NCI-H2196 (cell line): ENCODE results near the gene BDH1.

Source experiments
- DNase-seq: peaks from one replicate; lab custom pipeline; 2025; ENCODE audit not compliant: unreplicated experiment; lab: John Stamatoyannopoulos, UW

The BDH1 gene

DNA sequence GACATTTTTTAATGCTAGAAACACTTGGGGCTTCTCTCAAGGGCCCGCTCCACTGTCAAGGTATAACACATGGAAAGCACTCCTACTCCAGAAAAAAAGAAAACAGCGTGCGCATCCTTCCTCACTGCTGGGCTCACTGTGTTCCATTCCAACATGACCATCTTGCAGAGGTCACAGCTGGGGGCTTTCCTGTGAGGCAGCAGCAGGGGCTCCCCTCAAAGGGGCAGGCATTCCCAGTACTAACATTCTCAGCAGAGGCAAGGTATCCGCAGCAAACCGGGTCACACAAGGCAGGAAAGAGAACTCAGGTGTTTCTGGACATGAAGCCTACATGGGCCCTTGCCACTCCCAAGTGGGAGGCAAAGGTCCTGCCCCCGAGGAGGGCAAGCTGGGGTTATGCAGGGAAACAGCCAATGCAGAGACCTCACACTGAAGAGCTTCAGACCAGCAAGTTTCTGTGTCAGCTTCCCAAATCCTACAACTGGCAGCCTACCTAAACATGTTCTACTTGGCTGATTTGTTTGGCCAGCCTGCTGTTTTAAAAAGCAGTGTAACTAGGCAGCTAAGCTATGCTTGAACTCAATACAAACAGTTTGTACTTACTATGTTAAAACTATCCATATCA lies 6.4 kb downstream of the BDH1 start:
- no peak for DNase-seq

DNA sequence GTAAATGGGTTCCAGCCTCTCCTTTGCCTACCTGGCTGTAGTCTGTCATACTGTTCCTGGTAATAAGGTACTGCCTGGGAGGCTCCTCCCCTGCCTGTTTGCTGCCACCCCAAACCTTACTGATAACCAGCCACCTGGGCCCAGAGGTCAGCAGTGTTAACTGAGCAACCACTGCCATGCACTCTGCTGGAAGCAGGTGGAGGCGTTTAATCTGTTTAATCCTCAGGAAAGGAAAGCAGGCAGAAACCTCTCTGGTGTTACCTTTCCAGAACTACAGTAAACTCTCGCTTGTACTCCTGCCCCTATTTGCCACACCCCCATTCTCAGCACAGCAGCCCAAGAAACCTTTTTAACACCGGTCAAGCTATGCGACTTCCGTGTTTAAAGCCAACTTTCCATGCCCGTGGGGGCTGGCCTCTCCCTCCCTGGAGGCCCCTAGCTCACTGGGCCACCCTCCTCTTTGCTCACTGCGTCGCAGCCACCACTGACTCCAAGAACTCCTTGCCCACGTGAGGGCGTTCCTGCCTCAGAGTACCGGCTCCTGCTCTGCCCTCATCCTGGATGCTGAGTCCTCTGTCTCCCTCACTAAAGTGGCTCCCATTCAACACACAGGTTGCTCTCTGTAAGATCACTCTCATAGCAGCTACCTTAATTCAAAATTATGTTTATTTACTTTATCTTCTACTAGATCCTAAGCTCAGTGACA lies 8.3 kb downstream of the BDH1 start:
- no peak for DNase-seq

DNA sequence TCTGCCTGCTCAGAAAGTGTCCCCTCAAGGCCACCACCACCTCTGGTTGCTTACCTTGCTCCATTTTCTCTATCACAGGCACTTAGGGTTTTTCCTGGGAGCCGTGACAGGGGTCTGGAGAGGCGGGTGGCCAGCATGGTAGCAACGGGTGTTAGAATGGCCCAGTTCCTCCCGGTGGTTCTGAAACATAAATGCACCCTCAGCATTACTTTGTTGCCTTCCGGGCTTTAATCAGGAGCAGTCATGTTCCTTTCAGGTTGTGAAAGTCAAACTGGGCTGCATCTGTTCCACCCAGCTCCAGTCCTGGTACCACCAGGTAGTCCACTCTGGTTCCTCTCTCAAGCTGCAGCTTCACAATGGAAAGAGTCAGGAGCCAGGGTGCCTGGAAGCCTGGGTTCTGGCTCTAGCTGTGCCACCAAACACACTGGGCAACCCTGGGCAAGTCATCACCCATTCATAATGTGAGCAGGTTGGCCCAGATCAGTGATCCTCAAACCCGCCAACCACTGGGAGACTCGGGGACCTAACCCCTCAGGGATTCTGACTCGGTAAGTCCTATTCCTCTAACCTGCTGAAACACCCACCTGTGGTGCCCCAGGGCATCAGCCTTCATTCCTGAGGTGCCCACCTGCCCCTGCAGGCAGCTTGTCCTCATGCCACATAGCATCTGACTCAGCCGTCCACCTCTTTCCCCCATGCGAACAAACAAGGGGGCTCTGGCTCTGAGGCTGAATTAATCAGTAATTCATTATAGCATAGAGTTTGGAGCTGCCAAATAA lies 9.3 kb downstream of the BDH1 start:
- no peak for DNase-seq

DNA sequence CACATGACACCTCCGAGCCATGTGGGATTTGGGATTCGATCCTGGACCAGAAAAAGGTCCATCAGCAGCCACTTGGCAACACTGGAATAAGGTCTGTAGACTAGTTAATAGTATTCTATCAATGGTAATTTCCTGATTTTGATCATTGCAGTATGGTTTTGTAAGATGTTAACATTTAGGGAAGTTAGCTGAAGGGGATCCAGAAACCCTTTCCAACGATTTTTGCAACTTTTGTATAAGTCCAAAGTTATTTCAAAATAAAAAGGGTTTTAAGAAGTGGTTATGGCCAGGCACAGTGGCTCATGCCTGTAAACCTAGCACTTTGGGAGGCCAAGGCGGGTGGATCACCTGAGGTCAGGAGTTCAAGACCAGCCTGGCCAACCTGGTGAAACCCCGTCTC lies 10.2 kb downstream of the BDH1 start:
- DNase-seq, result no peak

DNA sequence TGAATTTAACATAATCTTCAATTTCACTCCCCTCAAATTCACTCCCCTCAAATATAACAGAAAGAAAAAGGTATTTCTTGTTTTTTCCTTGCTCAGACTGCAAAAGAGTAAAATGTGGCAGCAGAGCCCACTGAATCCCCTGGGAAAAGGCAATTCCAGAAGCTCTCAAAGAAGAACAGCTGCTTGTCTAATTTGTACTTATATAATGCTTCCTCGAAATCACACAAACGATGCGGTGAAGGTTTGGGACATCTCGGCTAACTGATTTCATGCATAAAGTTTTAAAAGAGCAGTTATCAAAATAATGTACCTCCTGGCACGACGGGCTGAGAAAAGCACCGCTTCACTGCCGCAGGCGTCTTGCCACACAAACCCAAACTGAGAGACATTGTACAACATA lies 10.7 kb downstream of the BDH1 start:
- DNase-seq, result no peak

DNA sequence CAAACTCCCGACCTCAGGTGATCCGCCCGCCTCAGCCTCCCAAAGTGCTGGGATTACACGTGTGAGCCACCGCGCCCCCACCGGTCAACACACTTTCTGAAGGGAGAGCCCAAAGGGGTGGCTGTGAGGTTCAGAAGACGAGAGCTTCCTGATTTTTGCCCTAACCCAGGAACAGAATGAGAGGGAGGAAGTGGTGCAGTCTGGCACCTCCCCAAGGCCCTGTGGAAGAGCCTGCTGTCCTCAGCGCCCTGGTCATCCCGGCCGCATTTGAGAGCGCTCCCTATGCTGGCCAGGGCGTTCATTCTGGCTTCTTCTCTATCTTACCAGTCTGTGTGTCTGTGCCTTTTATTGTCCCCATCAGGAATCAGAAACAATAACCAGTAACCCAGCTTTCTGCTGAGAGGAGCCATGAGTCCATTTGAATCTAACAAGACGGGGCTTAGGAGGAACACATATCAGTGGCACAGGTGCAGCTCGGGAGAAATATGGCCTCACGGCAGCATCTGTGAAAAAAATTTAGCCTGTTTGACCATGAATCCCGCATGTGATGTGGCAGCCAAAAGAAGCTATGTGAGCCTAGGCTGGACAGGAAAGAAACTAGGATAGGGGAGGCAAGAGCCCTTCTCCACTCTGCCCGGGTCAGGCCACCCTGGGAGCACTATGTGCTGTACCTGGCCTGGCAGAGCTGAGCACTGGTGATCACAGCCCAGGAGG lies 12.9 kb downstream of the BDH1 start:
- no peak for DNase-seq

DNA sequence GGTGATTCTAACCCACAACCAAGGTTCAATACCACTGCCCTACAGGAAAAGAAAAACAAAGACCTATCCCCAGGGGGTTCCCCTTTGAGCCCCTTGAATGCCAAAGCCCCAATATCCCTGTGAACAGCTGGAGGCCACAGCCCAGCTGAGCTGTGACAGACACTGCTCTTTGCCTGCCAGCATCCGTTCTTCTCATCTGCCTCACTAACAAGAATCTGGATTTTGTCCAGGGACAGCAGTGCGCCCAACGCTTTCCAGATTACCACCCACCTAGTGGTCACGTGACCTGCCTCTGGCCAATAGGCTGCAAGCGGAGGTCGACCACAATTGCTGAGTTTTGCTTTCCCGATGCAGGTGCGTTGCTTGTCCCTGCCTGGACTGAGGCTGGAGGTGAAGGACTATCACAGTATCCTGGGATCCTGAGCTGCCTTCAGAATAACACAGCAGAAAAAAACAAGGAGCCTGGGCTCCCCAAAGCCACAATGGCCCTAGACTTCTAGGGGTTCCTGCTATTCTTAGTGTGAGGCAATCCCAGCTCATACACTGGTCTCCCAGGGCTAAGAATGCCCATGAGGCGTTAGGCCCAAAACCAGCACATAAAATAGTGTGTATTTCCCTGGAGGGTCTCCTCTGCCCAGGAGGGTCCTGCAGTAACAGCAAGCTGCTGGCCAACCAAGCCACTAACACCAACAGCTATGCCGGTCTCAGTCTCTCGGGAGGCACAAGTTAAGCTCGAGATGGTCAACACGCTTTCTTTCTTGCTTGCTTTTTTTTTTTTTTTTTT lies 13.8 kb downstream of the BDH1 start:
- peak; percentile 76 for DNase-seq

DNA sequence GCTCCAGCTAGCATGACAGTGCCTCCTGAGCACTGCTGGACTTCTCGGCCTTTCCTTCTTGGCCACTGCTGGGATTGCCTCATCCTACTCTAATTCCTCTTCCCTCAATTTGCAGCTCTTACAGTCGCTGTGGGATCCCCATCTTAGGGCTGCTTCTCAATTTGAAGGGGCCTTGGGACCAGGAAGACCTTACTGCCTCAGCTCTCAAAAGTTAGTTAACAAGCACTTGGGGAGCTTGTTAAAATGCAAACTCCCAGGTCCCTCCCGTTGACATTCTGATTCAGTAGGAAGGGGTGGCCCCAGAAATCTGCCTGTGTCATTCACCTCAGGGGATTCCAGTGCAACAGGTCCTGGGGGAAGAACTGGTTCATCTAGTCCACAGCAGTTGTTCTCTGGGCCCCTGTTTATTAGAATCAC lies 14.8 kb downstream of the BDH1 start:
- DNase-seq, result no peak

DNA sequence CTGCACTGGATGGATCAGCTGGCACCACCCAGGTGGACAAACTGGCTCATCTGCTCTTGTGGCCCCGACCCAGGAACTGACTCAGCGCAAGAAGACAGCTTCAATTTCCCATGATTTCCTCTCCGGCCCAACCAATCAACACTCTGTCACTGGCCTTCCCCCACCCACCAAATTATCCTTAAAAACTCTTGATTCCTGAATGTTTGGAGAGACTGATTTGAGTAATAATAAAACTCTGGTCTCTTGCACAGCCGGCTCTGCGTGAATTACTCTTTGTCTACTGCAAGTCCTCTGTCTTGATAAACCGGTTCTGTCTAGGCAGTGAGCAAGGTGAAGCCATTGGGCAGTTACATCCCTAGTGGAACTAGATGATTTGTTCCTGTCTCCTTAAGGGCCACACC lies 16.1 kb downstream of the BDH1 start:
- no peak for DNase-seq

DNA sequence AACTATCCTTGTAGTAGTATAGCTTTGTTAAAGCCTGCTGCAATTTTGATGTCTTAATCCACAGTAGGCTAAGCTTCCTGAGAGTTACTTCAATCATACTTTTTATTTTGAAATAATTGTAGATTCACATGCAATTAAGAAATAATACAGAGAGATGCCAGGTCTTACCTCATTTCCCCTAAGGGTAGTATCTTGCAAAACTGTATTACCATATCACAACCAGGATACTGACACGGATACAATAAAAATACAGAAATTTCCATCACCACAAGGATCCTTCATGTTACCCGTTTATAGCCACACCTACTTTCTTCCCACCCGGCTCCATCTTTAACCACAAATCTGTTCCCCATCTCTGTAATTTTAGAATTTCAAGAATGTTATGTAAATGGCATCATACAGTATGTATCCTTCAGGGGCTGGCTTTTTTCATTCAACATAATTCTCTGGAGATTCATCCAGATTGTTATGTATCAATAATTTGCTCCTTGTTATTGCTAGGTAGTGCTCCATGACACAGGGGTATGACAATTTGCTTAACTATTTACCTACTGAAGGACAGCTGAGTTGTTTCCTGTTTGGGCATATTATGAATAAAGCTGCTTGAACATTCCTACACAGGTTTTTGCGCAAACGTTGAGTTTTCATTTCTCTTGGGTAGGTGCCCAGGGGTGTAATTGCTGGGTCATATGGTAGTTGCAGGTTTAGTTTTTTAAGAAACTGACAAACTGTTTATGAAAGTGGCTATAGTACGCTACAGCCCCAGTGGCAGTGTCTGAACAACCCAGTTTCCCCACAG lies 21.6 kb downstream of the BDH1 start:
- DNase-seq, result no peak

DNA sequence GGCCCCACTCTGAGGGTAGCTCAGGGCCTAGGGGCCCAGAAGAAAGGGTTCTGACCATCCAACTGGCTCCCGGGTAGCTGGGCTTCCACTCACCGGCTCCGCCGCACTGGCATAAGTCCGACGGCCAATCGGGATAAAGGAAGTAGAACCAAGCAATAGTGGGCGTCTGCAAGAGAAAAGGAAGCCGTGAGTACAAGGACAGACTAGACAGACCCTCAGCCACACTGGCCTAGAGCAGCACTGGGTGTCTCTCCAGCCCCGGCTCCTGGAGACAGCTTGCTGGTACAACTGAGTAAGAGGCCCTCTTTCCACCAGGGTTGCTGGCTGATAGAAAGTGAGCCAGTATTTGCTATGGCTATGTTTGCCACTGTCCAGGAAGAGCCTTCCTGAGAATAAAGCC lies 22.4 kb downstream of the BDH1 start:
- DNase-seq, result no peak

DNA sequence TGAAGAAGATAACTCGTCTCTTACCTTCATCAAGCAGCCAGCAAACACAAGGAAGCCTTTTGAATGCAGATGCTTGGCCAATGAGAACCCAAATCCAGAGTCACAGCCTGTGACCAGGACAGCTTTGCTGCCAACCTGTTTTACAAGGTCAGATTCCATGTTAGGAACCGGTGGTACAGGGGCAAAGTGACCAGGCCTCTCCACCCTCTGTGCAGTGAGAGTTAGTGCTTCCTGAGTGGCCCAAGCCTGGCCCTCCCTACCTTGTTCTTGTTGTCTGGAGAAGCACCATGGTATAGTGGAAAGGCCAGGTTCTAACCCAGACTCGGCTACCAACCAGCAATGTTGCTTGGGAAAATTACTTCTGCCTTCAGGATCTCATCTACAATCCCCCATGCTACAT lies 23.4 kb downstream of the BDH1 start:
- no peak for DNase-seq

DNA sequence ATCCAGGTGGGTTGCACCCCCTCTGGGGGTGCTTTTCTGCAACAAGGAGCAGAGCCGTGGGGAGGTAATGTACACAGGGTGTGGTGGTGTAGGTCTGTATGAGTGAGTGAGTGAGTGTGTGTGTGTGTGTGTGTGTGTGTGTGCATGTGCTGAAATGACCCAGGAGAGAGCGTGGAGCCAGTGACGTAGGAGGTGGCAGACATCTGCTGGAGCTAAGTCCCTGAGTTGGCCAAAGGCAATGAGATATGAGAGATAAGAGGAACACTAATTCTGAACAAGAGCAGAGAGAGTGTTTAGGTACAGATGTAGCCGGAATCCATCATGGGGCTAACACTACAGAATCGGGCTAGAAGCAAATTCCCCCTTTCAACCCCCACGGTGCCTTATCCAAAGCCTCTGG lies 27.6 kb downstream of the BDH1 start:
- DNase-seq, result no peak

DNA sequence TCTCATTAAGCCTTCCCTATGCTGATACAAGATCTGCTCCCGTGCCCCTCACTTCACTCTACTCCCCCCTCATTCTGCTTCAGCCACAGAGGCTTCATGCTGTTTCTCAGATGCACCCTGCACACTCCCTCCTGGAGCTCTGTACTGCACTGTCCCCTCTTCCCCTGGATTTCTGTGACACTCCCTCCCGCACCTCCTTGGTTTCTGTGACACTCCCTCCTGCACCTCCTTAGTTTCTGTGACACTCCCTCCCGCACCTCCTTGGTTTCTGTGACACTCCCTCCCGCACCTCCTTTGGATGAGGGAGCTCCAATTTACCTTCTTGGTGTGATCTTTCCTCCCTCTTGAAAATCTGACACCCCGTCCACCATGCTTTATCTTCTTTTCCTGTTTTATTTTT lies 28.2 kb downstream of the BDH1 start:
- DNase-seq, result no peak

DNA sequence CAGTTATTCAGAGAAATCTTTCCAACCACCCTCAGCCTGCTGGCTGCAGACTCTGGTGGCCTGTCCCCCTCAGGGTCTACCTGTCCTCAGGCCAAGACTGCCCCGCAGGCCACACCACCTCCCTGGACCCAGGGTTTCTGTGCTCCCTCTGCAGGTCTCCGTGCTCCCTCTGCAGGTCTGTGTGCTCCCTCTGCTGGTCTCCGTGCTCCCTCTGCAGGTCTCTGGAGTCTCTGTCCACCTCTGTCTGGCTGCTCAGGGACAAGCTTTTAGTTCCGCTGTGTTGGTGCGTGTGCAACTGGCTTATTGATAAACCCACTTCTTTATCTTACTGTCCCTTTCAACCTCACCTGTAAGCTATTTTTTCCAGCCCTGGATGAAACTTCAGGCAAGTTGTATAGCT lies 30.1 kb downstream of the BDH1 start:
- DNase-seq, result no peak

DNA sequence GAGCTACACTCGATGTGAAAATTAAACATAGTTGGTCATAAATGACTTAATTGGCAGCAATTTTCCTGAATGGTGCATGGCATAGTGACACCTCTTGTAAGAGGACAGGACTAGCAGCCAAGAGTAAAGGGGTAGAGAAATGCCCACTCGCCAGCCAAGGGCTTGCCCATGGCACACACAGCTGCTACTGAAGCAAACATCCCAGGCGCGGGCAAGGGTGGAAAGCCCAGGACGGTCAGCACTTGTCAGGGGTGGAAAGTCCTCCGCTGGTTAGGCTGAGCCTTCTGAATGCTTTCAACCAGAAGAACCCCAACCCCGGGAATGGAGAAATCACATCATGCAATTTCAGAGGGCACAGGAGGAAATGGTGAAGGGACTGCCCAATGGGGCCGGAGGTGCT lies 31.6 kb downstream of the BDH1 start:
- DNase-seq, result no peak

DNA sequence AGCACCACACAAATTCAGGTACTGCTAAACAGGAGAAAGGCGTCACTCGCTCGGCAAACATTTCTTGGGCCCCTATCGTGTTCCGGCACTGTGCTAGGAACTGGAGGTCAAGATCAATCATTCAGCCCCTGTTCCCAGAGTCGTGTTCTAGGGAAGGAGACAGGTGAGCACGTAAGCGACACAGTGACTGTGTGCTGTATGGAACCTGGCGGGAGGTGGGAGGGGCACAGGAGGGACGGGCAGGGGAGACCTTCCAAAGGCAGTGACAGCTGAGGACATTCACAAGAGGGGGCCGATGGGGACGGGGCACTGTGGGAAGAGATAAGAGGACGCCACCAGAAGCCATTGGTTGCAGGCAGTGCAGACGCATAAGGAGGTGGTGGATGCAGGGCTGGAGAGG lies 32.2 kb downstream of the BDH1 start:
- no peak for DNase-seq

DNA sequence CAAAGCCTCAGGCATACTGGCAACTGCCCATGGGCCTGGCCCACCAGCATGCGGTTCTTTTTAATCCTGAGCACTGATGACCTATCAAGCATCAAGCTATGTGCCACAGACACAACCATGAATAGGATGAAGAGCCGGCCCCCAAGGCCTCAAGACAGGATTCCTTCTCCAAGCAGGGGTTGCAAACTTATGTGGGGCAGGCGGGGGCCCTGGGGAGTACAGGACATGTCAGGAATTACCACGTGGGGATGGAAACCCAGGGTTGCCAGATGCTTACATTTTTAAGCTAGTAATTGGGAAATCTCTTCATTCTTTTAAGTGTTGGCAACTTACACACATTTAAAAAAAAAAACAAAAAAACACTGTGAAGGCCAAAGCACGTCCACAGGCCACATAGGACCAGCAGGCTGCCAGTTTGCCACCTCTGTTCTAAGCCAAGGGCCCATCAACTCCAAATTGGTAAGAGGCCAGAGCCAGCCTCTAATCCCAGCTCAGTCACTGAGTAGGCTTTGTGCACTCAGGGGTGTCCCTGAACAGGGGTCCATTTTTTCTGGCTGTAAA lies 32.8 kb downstream of the BDH1 start:
- DNase-seq, result no peak

DNA sequence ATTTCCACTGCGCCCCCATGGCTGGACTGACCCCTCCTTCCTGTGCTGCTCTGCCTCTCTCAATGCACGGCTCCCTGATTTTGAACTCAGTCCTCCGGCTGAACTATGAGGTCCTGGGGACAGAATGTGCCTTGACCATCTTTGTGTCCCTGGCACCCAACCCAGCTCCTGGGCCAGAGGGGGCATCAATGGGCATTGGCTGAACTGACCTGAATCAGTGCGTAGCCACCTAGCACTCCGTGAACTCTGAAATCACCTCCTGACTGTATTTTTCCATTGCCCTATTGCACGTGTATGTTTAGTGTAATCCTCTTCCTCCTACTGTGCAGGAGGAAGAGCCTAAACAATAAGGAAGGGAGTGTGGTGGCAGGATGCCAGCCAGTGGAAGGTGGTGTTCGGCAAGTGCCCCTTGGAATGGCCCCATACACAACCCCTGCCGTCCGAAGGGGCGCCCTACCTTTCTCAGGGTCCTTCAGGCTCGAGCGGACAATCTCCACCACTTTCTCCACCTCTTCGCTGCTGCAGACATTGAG lies 33.5 kb downstream of the BDH1 start:
- no peak for DNase-seq
